Glutamatergic neuron (in vitro differentiated cells): ENCODE data around the gene PCP4. TPM values are rescaled to one million over a fixed set of nuclear protein-coding genes. Genes with fewer than 3 reads are reported as not detected.

ENCODE experiments used
- DNase-seq: peaks from one replicate; pipeline ENCODE4 v3.0.0; 2022
- H3K27ac Mint-ChIP-seq: one replicate; pipeline ENCODE4 v1.8.0; 2020; ENCODE audit warnings: mild to moderate bottlenecking, mixed read lengths, inconsistent platforms; ENCODE audit not compliant: unreplicated experiment
- H3K27me3 Mint-ChIP-seq: one replicate; pipeline ENCODE4 v1.8.0; 2020; ENCODE audit warnings: mild to moderate bottlenecking, moderate library complexity, mixed read lengths, inconsistent platforms; ENCODE audit not compliant: unreplicated experiment
- H3K36me3 Mint-ChIP-seq: one replicate; pipeline ENCODE4 v1.8.0; 2020; ENCODE audit warnings: mild to moderate bottlenecking, mixed read lengths, inconsistent platforms; ENCODE audit not compliant: unreplicated experiment
- H3K4me1 Mint-ChIP-seq: one replicate; pipeline ENCODE4 v1.8.0; 2020; ENCODE audit warnings: mild to moderate bottlenecking, low read depth, mixed read lengths, inconsistent platforms; ENCODE audit not compliant: unreplicated experiment
- H3K4me3 Mint-ChIP-seq: one replicate; pipeline ENCODE4 v1.8.0; 2020; ENCODE audit warnings: mild to moderate bottlenecking, mixed read lengths, inconsistent platforms; ENCODE audit not compliant: unreplicated experiment
- H3K9me3 Mint-ChIP-seq: one replicate; pipeline ENCODE4 v1.8.0; 2020; ENCODE audit warnings: mild to moderate bottlenecking, moderate library complexity, mixed read lengths, inconsistent platforms; ENCODE audit not compliant: unreplicated experiment
- total RNA-seq: library from RNA; stranded (reverse); fragmentation: NEBNext Ultra II Directional; extraction: Animal tissue kit (Norgen Biotek cat#: 25700); gene quantifications from one replicate; pipeline ENCODE4 v1.2.1, GENCODE V29; 2021; ENCODE audit not compliant: unreplicated experiment
- TF ChIP-seq, protein P1 (sequence below): fragments of 200-600 bp; sonication (generic); IDR thresholded peaks from one replicate; pipeline ENCODE4 v1.5.0; 2021; ENCODE audit not compliant: partially characterized antibody, unreplicated experiment

PCP4 gene
- total RNA-seq, 1 donor from 2014 or later = 1.9 TPM

DNA sequence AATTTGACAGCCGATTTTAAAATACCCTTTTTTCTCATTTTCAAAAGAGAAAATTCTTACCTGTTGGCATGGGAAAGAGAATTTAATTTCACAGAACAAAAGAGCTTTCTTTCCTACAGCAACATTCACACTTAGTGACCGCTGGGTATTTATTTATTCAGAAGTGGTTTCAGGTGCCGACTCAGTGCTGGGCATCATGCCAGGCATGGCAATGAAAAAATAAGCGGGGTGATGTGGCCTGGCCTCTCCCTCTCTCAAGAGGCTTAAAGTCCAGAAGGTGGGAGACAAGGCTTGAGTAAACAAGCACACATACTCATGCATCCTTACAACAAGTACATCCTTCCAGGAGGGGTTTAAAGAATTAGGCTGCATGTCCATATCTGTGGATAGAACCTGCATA is 4.1 kb upstream of the PCP4 start:
- Mint-ChIP-seq H3K27ac (no peak overlapping the region), H3K9me3 (peaks cover 7% of the 10 kb centered on the region), H3K27me3 (peaks cover 1% of the 10 kb centered on the region), H3K36me3 (no peaks in the 10 kb centered on the region), H3K4me3 (no peak overlapping the region), H3K4me1 (peaks cover 1% of the 10 kb centered on the region)
- DNase-seq = no peak
- TF ChIP-seq, protein P1, sequence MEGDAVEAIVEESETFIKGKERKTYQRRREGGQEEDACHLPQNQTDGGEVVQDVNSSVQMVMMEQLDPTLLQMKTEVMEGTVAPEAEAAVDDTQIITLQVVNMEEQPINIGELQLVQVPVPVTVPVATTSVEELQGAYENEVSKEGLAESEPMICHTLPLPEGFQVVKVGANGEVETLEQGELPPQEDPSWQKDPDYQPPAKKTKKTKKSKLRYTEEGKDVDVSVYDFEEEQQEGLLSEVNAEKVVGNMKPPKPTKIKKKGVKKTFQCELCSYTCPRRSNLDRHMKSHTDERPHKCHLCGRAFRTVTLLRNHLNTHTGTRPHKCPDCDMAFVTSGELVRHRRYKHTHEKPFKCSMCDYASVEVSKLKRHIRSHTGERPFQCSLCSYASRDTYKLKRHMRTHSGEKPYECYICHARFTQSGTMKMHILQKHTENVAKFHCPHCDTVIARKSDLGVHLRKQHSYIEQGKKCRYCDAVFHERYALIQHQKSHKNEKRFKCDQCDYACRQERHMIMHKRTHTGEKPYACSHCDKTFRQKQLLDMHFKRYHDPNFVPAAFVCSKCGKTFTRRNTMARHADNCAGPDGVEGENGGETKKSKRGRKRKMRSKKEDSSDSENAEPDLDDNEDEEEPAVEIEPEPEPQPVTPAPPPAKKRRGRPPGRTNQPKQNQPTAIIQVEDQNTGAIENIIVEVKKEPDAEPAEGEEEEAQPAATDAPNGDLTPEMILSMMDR = no peak

DNA sequence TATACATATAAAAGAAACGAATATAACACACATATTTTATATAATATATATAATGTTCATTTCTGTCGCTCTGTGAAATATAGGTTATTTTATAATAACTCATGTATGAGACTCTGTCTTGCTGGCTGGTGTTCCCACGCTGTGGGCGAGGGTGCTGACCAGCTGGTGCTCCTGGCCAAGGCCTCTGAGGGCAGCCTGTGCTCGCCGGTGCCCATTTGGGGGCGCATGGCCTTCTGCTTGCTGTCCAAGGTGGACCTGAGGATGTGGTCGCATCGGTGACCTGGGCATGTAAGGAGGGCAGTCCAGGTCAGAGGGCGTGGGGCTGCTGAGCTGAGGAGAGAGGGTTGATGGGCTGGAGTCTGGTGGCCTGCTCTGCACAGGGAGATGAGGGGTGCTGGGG is 1.1 kb upstream of the PCP4 start:
- H3K4me3 Mint-ChIP-seq = no peak overlapping the region
- TF ChIP-seq, protein P1 = no peak
- no peaks in the 10 kb centered on the region for H3K36me3 Mint-ChIP-seq
- H3K4me1 Mint-ChIP-seq = peaks cover 3% of the 10 kb centered on the region
- peaks cover 6% of the 10 kb centered on the region for H3K27me3 Mint-ChIP-seq
- H3K9me3 Mint-ChIP-seq = peaks cover 4% of the 10 kb centered on the region
- DNase-seq = no peak
- no peak overlapping the region for H3K27ac Mint-ChIP-seq

DNA sequence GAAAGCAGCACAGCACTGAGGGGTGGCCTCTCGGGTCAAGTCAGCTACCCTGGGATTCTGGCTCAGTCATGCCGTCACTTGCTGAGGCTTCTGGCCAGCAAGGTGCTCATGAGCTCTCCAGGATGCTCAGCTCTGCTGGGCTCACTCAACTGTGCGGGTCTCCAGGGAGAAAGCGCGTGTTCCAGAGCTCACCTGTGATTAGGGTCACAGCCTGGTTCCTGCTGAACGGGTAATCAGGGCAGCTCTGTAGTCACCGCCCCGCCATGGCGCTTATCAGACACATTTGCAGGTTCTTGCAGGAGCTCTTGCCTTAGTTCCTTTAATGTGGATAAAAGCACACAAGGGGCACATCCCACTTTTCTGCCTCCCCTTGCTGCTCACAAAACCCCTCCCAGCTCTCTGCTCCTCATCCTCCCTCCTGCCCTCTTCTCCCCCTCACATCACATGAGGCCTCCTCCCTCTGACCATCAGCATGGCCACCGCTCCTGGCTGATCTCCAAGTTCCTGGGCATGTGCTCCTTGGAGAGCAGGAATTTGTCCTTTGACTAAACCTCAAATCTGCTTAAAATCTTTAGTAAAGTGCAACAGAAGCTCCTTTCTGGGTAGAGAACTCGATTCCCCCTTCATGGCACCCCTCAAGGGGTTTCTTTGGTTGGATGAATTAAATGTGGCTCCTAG is 2.0 kb downstream of the PCP4 start:
- TF ChIP-seq, protein P1 = no peak
- Mint-ChIP-seq H3K9me3 (peaks cover 3% of the 10 kb centered on the region), H3K27ac (no peak overlapping the region), H3K27me3 (peaks cover 6% of the 10 kb centered on the region), H3K4me1 (peaks cover 6% of the 10 kb centered on the region), H3K36me3 (no peaks in the 10 kb centered on the region), H3K4me3 (no peak overlapping the region)
- no peak for DNase-seq

DNA sequence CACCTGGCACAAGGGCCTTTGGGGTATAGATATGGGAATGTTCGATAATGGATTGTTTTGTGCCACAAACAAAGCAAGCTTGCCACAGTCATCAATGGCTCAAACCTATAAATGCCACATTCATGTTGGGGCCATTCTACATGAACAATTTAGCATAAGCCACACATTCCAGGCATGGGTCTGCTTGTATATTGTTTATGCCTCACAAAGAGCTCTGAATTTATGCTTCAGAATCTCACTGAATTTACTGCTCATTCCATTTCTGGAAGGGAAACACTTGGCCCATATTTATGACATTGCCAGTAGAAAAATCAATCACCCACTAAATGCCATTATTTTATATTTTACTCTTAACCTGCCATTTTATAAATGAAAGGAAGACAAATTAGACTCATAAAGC is 6.4 kb downstream of the PCP4 start:
- no peaks in the 10 kb centered on the region for H3K36me3 Mint-ChIP-seq
- peaks cover 3% of the 10 kb centered on the region for H3K9me3 Mint-ChIP-seq
- peak overlapping the region; percentile 68 for H3K27ac Mint-ChIP-seq
- H3K4me3 Mint-ChIP-seq = no peak overlapping the region
- no peak for DNase-seq
- TF ChIP-seq, protein P1 = no peak
- peaks cover 7% of the 10 kb centered on the region for H3K4me1 Mint-ChIP-seq
- H3K27me3 Mint-ChIP-seq = peaks cover 2% of the 10 kb centered on the region

DNA sequence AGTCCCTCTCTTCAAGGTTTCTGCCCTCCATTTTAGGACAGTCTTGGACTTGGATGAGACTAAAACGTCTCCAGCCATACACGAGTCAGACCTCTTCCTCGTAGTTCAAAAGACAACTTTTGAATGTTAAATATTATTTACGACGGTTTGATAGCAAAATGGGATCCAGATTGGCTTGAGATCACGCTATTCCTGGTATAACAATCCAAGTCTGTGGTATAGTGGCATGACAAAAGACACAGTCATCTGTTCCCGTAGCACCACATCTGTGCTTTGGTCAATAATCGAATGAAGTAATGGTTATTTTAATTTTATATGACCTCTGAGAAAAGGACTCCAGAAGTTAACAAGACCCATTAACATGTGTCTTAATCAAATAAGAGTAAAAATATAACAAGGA is 7.0 kb downstream of the PCP4 start:
- Mint-ChIP-seq H3K4me3 (no peak overlapping the region), H3K9me3 (peaks cover 3% of the 10 kb centered on the region), H3K27ac (peak overlapping the region; percentile 68), H3K36me3 (no peaks in the 10 kb centered on the region), H3K27me3 (peaks cover 2% of the 10 kb centered on the region), H3K4me1 (peaks cover 7% of the 10 kb centered on the region)
- DNase-seq = no peak
- TF ChIP-seq, protein P1 = no peak
